Jurkat, Clone E6-1 (cell line): ENCODE results near the gene BBLN.
"Not testable (repeated sequence)": the region's sequence is repeated elsewhere in the genome, so short reads cannot be mapped to it uniquely, and the experiment has no call there.

Experiments
- DNase-seq: peaks from one replicate; pipeline ENCODE4 v3.0.0-alpha.2; 2011; ENCODE audit warnings: low read depth, low spot score
- H3K4me3 ChIP-seq: 2 replicates; pipeline ENCODE4 v1.5.1; 2011; ENCODE audit warnings: mild to moderate bottlenecking, low read length, control low read depth, moderate library complexity

Gene BBLN

GRCh38 chr9:128180447-128180846, 20.4 kb downstream of the BBLN start:
- H3K4me3 ChIP-seq, result no peak overlapping the region
- no peak for DNase-seq

- DNase-seq, H3K4me3 ChIP-seq: not testable (repeated sequence)
Measured at GRCh38 chr9:128181480-128181879, 21.4 kb downstream of the BBLN start.

- no peak overlapping the region for H3K4me3 ChIP-seq
Measured at GRCh38 chr9:128182893-128183588, 23.0 kb downstream of the BBLN start.

GRCh38 chr9:128185979-128186965, 26.2 kb downstream of the BBLN start:
- no peak for DNase-seq
- no peak overlapping the region for H3K4me3 ChIP-seq

More at GRCh38 chr9:128182893-128183588, 23.0 kb downstream of the BBLN start:
- DNase-seq, result no peak

- no peak for DNase-seq
- H3K4me3 ChIP-seq, result no peak overlapping the region
Measured at GRCh38 chr9:128187361-128187760, 27.3 kb downstream of the BBLN start.

GRCh38 chr9:128188209-128188608, 28.1 kb downstream of the BBLN start:
- no peak for DNase-seq
- H3K4me3 ChIP-seq, result no peak overlapping the region

- no peak for DNase-seq
- no peak overlapping the region for H3K4me3 ChIP-seq
Measured at GRCh38 chr9:128190013-128190412, 29.9 kb downstream of the BBLN start.

GRCh38 chr9:128190516-128191405, 30.7 kb downstream of the BBLN start:
- no peak for DNase-seq
- peak overlapping the region; percentile 72 for H3K4me3 ChIP-seq

GRCh38 chr9:128191406-128192046, 31.5 kb downstream of the BBLN start, which contains the start of gene CIZ1:
CIZ1 (minus strand) TSS chr9:128191572; CDS start chr9:128190857, 715 bp downstream.
- H3K4me3 ChIP-seq, result peak within 1 kb of the TSS; percentile 72
- DNase-seq, result peak; percentile 52

GRCh38 chr9:128192601-128193371, 32.7 kb downstream of the BBLN start:
- DNase-seq, result no peak
- H3K4me3 ChIP-seq, result no peak overlapping the region

GRCh38 chr9:128193469-128194096, 33.5 kb downstream of the BBLN start:
- DNase-seq, result no peak
- no peak overlapping the region for H3K4me3 ChIP-seq

- H3K4me3 ChIP-seq, result no peak overlapping the region
Measured at GRCh38 chr9:128201441-128202369, 41.6 kb downstream of the BBLN start.

GRCh38 chr9:128202648-128203023, 42.6 kb downstream of the BBLN start:
- DNase-seq, result no peak
- peak overlapping the region; percentile 48 for H3K4me3 ChIP-seq

More at GRCh38 chr9:128201441-128202369, 41.6 kb downstream of the BBLN start:
- DNase-seq, result no peak

GRCh38 chr9:128203024-128203706, 43.1 kb downstream of the BBLN start, which contains the start of gene DNM1:
DNM1 (plus strand) TSS chr9:128203379; CDS start chr9:128203471, 92 bp downstream.
- peak; percentile 30 for DNase-seq

GRCh38 chr9:128203707-128204551, 43.9 kb downstream of the BBLN start:
- peak overlapping the region; percentile 65 for H3K4me3 ChIP-seq
- DNase-seq, result no peak

More at GRCh38 chr9:128203024-128203706, 43.1 kb downstream of the BBLN start, which contains the start of gene DNM1:
- H3K4me3 ChIP-seq, result peak within 1 kb of the TSS; percentile 65
